Panc1 (cell line): ENCODE measurements around the gene KAT2B. TPM values are rescaled to one million over a fixed set of nuclear protein-coding genes. Genes with fewer than 3 reads are reported as not detected.

ENCODE experiments used
- ATAC-seq: fragments of 200-7000 bp; cut with Tn5 transposase; 2 replicates; pipeline ENCODE4 v1.9.1; 2020; ENCODE audit warnings: mild to moderate bottlenecking, moderate library complexity
- BruUV-seq: library from RNA; stranded (reverse); fragments of 400-500 nt; replicated peaks from 2 replicates; lab custom pipeline; 2021; lab: Mats Ljungman, UMichigan
- CTCF ChIA-PET: fragments of 300-600 bp; sonication (Branson Sonifier 250); formaldehyde crosslinking; loops from one replicate; lab custom pipeline; 2022; ENCODE audit warnings: antibody characterized with exemption; lab: Charles Lee
- POLR2A ChIA-PET: fragments of 300-600 bp; sonication (Branson Sonifier 250); formaldehyde crosslinking; loops from one replicate; lab custom pipeline; 2022; ENCODE audit warnings: antibody characterized with exemption; lab: Charles Lee
- DNase-seq: peaks from one replicate; pipeline ENCODE4 v3.0.0-alpha.2; 2010; ENCODE audit warnings: low read depth, low spot score
- H3K27ac ChIP-seq: 2 replicates; pipeline ENCODE4 v1.5.1; 2011; ENCODE audit warnings: mild to moderate bottlenecking, low read length, inconsistent platforms
- H3K27me3 ChIP-seq: fragments of 200-500 bp; sonication (Bioruptor generic); 2 replicates; pipeline ENCODE4 v1.6.0; 2014; ENCODE audit warnings: low read length, inconsistent platforms; ENCODE audit not compliant: control insufficient read depth, insufficient read depth
- H3K36me3 ChIP-seq: fragments of 200-500 bp; sonication (Bioruptor generic); 2 replicates; pipeline ENCODE4 v1.5.1; 2014; ENCODE audit warnings: inconsistent platforms, mild to moderate bottlenecking, low read length, moderate library complexity; ENCODE audit not compliant: control insufficient read depth, insufficient read depth
- H3K4me1 ChIP-seq: 2 replicates; pipeline ENCODE4 v1.5.1; 2011; ENCODE audit warnings: inconsistent platforms, mild to moderate bottlenecking, low read length, moderate library complexity; ENCODE audit not compliant: control insufficient read depth, insufficient read depth
- H3K4me3 ChIP-seq, 2 experiments: 2 replicates each; pipeline ENCODE4 v1.5.1; 2011 to 2012; ENCODE audit warnings: low read depth in 2 of 2, low read length in 2 of 2, mild to moderate bottlenecking in 2 of 2, inconsistent platforms in 1 of 2, moderate library complexity in 1 of 2
- H3K9me3 ChIP-seq: fragments of 200-500 bp; sonication (Bioruptor generic); 2 replicates; pipeline ENCODE4 v1.5.1; 2014; ENCODE audit warnings: low read depth, mild to moderate bottlenecking, inconsistent platforms, low read length, moderate library complexity; ENCODE audit not compliant: control insufficient read depth, insufficient read depth
- CTCF ChIP-seq: fragments of 450-650 bp; IDR thresholded peaks from 2 replicates; pipeline ENCODE4 v1.5.1; 2017; ENCODE audit warnings: mild to moderate bottlenecking
- POLR2AphosphoS5 ChIP-seq: IDR thresholded peaks from 2 replicates; pipeline ENCODE4 v1.6.1; 2012; ENCODE audit warnings: mild to moderate bottlenecking, low read depth, low read length, moderate library complexity
- SIN3A ChIP-seq: IDR thresholded peaks from 2 replicates; pipeline ENCODE4 v1.6.1; 2012; ENCODE audit warnings: low read depth, mild to moderate bottlenecking, low read length, moderate library complexity, borderline replicate concordance; ENCODE audit not compliant: insufficient read depth
- TCF7L2 ChIP-seq: IDR thresholded peaks from 2 replicates; pipeline ENCODE4 v1.6.1; 2011; ENCODE audit warnings: mild to moderate bottlenecking, low read depth, low read length, inconsistent platforms
- in situ Hi-C: cut with HindIII; loops from 2 replicates; pipeline ENCODE4 v1.10.0; 2016; ENCODE audit warnings: low sequenced_read_pairs, low pct_unique_long_range_greater_than_20kb
- intact Hi-C: fragments of 100-400 bp; cut with micrococcal nuclease; formaldehyde crosslinking; loops from one replicate; pipeline ENCODE4 v1.10.0; 2022; ENCODE audit not compliant: unreplicated experiment
- total RNA-seq: library from RNA; stranded (reverse); gene quantifications from one replicate; pipeline ENCODE4 v1.2.1, GENCODE V29; 2021; ENCODE audit not compliant: unreplicated experiment
- TF ChIP-seq, protein P1 (sequence below), 2 experiments: IDR thresholded peaks; 2 replicates each; pipeline ENCODE4 v1.6.1; 2011 to 2012; ENCODE audit warnings: low read depth in 2 of 2, control low read depth in 1 of 2, low read length in 1 of 2, mild to moderate bottlenecking in 1 of 2, moderate library complexity in 1 of 2; ENCODE audit not compliant: insufficient read depth in 1 of 2

The KAT2B gene
- total RNA-seq, 1 experiment from 2014 or later = 16.4 TPM

DNA sequence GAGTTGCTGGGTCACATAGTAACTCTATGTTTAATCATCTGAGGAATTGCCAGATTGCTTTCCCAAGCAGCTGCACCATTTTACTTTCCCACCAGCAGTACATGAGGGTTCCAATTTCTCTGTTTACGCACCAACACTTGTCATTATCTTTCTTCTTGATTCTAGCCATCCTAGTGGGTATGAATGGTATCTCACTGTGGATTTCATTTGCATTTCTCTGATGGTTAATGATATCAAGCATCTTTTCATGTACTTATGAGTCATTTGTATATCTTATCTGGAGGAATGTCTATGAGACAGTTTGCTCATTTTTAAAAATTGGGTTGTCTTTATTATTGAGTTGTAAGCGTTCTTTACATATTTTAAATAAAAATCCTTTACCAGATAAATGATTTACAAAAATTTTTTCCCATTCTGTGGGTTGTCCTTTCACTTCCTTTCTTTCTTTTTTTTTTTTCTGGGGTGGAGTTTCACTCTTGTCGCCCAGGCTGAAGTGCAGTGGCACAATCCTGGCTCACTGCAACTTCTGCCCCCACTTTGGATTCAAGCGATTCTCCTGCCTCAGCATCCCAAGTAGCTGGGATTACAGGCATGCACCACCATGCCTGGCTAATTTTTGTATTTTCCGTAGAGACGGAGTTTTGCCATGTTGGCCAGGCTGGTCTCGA, 154.7 kb downstream of the KAT2B start:
- CTCF ChIA-PET = no interaction called here
- Histone ChIP-seq H3K27me3 (no peaks in the 10 kb centered on the region), H3K27ac (no peak overlapping the region), H3K4me3 (no peak overlapping the region), H3K36me3 (no peaks in the 10 kb centered on the region), H3K4me1 (no peaks in the 10 kb centered on the region), H3K9me3 (no peaks in the 10 kb centered on the region)
- TF ChIP-seq CTCF (no peak), POLR2AphosphoS5 (no peak), SIN3A (no peak), TCF7L2 (no peak)
- TF ChIP-seq, protein P1, sequence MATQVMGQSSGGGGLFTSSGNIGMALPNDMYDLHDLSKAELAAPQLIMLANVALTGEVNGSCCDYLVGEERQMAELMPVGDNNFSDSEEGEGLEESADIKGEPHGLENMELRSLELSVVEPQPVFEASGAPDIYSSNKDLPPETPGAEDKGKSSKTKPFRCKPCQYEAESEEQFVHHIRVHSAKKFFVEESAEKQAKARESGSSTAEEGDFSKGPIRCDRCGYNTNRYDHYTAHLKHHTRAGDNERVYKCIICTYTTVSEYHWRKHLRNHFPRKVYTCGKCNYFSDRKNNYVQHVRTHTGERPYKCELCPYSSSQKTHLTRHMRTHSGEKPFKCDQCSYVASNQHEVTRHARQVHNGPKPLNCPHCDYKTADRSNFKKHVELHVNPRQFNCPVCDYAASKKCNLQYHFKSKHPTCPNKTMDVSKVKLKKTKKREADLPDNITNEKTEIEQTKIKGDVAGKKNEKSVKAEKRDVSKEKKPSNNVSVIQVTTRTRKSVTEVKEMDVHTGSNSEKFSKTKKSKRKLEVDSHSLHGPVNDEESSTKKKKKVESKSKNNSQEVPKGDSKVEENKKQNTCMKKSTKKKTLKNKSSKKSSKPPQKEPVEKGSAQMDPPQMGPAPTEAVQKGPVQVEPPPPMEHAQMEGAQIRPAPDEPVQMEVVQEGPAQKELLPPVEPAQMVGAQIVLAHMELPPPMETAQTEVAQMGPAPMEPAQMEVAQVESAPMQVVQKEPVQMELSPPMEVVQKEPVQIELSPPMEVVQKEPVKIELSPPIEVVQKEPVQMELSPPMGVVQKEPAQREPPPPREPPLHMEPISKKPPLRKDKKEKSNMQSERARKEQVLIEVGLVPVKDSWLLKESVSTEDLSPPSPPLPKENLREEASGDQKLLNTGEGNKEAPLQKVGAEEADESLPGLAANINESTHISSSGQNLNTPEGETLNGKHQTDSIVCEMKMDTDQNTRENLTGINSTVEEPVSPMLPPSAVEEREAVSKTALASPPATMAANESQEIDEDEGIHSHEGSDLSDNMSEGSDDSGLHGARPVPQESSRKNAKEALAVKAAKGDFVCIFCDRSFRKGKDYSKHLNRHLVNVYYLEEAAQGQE (IDR thresholded peaks at IDR 0.05; ENCODE audit: insufficient read depth in 1 of 2, low read depth in 2 of 2, low read length in 1 of 2) = no peak
- DNase-seq (no peak), ATAC-seq (no peak)
- in situ Hi-C loops = no loop called here
- intact Hi-C loops = no loop called here
- POLR2A ChIA-PET = no interaction called here
- BruUV-seq = no TSS peak

GRCh38 chr3:20197775-20198174, 157.5 kb downstream of the KAT2B start:
- POLR2A ChIA-PET = interaction anchor here (0.6 kb wide), 1 partner anchor 9 kb away, joined by 5 read pairs; no protein-coding TSS in a partner anchor
- intact Hi-C loops = no loop called here
- no peak for TF ChIP-seq SIN3A
- TF ChIP-seq TCF7L2 = no peak
- no peak for TF ChIP-seq CTCF
- TF ChIP-seq, protein P1 (IDR thresholded peaks at IDR 0.05; ENCODE audit: insufficient read depth in 1 of 2, low read depth in 2 of 2, low read length in 1 of 2) = no peak
- no peak for TF ChIP-seq POLR2AphosphoS5
- DNase-seq = no peak
- Histone ChIP-seq H3K9me3 (no peaks in the 10 kb centered on the region), H3K4me1 (no peaks in the 10 kb centered on the region), H3K36me3 (no peaks in the 10 kb centered on the region), H3K27me3 (no peaks in the 10 kb centered on the region), H3K4me3 (no peak overlapping the region), H3K27ac (no peak overlapping the region)
- in situ Hi-C loops = no loop called here
- no TSS peak for BruUV-seq
- no peak for ATAC-seq
- CTCF ChIA-PET = no interaction called here
